H1 (cell line): ENCODE data around the gene ARSK. TPM values are rescaled to one million over a fixed set of nuclear protein-coding genes. Genes with fewer than 3 reads are reported as not detected.

ENCODE experiments used
- BRCA1 ChIP-seq: IDR thresholded peaks from 2 replicates; pipeline ENCODE4 v1.6.1; 2012; ENCODE audit warnings: low read depth, low read length, improper control_type of control experiment
- EZH2 ChIP-seq: fragments of 200-600 bp; sonication (generic); IDR thresholded peaks from 2 replicates; pipeline ENCODE4 v1.7.1; 2012; ENCODE audit warnings: low read depth, mild to moderate bottlenecking, moderate library complexity, low read length, inconsistent platforms; ENCODE audit not compliant: severe bottlenecking
- polyA plus RNA-seq, 7 experiments: library from polyadenylated mRNA; depleted of rRNA in 3 of 7; stranded (reverse) in 5 of 7; unstranded in 2 of 7; fragments of >200 nt in 5 of 7; fragments of 200-250 nt in 2 of 7; gene quantifications; 1 replicate in 5 of 7; 2 replicates in 1 of 7; 4 replicates in 1 of 7; pipeline versions ENCODE4 v1.2.1 to v1.2.3, GENCODE V29; 2011 to 2013; ENCODE audit warnings: missing spikeins in 2 of 7, mixed read lengths in 2 of 7
- total RNA-seq: library from RNA; stranded (reverse); fragmentation: NEBNext Ultra II Directional; extraction: Animal tissue kit (Norgen Biotek cat#: 25700); gene quantifications from 2 replicates; pipeline ENCODE4 v1.2.1, GENCODE V29; 2021
- TF ChIP-seq, protein P1 (sequence below), 3 experiments: IDR thresholded peaks; 1 replicate in 2 of 3; 2 replicates in 1 of 3; pipeline versions ENCODE4 v1.5.1 to v1.6.1; 2011; ENCODE audit warnings: low read length in 3 of 3, mild to moderate bottlenecking in 3 of 3, inconsistent platforms in 2 of 3, low read depth in 1 of 3, moderate library complexity in 1 of 3; ENCODE audit not compliant: insufficient read depth in 1 of 3; ENCODE audit errors: control extremely low read depth in 1 of 3

The ARSK gene
- total and polyA plus RNA-seq, 2 of the 8 experiments (the other 6 are each of a cell fraction or from before 2014, with no cell fraction given) = 8.4 to 14.1 TPM

DNA sequence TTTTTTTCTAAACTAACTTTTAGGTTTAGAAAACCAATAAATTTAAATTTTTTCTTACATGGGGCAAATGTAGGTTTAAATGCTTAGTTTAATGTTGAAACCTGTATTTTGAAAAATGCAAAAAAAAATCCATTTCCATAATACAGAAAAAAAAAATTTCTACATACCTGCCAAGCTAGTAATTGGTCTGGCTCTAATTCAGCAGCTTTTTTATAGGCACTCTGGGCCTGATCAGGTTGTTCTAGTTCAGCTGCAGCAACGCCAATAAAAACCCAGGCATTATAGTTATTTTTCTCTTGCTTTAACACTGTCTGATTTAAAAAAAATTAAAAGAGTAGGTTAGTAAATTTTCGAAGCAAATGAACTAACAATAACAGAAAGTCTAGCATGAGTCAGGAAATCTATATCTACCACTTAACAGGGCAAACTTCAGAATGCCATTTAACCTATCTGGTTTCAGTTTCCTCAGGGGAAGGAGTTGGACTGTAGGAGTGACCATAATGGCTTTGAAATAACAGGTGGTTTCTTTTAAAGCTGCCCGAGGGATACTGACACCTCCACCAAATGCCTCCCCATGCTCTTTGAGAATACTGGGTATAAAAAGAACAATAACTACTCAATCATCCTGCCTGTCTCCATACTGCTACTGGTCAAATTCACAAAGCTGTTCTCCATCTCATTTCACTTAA, 11.7 kb upstream of the ARSK start (continued):
- TF ChIP-seq, protein P1, sequence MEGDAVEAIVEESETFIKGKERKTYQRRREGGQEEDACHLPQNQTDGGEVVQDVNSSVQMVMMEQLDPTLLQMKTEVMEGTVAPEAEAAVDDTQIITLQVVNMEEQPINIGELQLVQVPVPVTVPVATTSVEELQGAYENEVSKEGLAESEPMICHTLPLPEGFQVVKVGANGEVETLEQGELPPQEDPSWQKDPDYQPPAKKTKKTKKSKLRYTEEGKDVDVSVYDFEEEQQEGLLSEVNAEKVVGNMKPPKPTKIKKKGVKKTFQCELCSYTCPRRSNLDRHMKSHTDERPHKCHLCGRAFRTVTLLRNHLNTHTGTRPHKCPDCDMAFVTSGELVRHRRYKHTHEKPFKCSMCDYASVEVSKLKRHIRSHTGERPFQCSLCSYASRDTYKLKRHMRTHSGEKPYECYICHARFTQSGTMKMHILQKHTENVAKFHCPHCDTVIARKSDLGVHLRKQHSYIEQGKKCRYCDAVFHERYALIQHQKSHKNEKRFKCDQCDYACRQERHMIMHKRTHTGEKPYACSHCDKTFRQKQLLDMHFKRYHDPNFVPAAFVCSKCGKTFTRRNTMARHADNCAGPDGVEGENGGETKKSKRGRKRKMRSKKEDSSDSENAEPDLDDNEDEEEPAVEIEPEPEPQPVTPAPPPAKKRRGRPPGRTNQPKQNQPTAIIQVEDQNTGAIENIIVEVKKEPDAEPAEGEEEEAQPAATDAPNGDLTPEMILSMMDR (IDR thresholded peaks at IDR 0.05; ENCODE audit: control extremely low read depth in 1 of 3, insufficient read depth in 1 of 3, low read depth in 1 of 3, low read length in 3 of 3) = no peak
- no peak for TF ChIP-seq EZH2
- TF ChIP-seq BRCA1 = no peak
- TF ChIP-seq, all 59 proteins: peak for 0
